GDM1 (cell line): ENCODE results near the gene CACYBP.
A peak's percentile ranks its signal among the peaks of the same experiment; 100 is the strongest.

ENCODE experiments used
- DNase-seq: peaks from one replicate; lab custom pipeline; 2025; lab: John Stamatoyannopoulos, UW

CACYBP gene

DNA sequence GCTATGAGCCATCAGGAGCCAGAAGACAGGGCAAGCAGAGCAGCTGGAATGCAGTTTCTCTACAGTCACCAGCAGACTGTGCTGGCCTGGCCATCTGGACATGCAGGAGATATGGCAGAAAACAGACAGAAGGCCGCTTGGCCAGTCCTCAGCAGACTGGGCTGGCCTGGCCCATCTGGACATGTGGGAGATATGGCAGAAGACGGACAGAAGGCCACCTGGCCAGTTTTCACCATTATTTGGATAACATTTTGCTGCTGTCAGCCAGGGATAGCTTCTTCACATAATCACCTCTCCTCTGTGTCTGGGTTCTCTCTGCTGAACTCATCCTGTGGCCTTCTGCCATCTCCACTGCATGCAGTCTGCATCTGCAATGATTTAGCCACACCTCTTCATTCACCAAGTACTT lies 25.0 kb upstream of the CACYBP start:
- DNase-seq, result no peak

DNA sequence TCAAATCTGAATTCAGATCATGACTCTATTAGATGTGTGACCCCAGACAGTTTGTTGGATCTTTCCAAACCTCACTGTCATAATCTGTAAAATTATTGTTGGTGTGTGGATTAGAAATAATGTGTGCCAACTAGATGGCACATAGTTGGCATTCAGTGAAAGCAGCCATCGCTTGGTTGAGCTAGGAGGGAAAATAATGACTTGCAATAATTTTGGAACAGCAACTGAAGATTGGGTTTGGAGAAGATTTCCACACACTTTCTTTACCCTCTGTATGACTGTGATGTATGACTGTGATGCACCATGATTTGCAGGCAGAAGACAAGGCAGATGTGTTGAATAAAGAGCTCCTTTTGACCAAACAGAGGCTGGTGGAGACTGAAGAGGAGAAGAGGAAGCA lies 24.0 kb upstream of the CACYBP start:
- no peak for DNase-seq

DNA sequence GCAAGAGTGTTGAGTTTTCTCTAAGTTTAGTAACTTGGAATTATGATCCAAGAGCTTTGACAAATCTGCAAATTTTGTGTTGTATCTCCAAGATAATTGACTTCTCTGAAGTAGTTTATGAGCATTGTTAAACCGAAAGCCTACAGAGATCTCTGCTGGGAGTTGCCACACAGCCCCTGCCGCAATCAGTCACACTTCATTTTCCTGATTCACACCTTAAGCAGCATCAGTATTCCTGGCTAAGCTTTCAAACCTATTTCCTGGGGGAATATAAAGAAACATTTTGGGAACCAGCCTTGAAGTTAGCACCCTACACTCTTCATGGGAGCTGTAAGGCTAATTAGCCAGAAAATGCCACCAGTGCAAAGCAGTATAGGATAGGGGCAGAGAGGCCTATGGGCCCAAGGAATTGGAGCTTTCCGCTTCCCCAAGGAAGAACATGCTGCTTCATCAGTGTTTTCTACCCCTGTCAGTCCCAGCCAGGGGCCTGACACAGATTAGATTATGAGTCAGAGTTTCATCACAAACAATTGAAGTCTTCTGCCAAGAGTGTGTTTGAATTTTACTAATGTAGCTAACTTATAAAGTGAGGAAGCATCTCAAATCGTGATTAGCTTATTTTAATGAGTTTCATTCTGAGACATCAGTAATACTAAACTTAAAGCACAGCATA lies 23.2 kb upstream of the CACYBP start:
- no peak for DNase-seq

DNA sequence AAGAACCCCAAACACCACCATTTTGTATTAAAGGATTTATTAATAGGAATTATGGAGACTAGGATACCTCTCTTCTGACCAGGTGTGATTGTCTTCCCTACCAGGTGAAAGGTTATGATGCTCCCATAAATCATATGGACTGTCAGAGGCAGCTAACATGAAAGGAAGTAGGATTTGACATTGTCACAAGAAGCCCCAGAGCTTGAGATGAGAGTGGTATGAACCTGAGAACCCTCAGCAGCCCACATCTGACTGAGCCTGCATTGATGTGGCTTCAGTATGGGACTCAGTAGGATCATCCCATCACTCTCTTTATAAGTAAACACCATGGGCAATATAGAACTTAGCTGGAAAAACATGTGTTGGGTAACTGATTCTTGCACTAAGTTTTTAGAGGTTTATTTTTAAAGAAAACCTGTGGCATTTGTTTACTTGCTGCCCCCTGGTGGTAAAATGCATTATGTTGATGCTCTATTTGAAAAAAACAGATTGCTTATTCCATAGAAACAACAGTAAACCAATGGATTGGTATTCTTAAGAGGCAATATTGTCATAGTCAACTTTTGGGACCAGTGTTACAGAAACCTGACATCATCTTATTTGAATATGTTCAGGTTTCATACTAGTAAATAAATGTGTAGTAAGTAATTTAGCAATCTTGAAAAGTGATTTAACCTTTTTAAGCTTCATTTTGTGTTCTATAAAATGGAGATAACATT lies 16.6 kb upstream of the CACYBP start:
- DNase-seq, result no peak

DNA sequence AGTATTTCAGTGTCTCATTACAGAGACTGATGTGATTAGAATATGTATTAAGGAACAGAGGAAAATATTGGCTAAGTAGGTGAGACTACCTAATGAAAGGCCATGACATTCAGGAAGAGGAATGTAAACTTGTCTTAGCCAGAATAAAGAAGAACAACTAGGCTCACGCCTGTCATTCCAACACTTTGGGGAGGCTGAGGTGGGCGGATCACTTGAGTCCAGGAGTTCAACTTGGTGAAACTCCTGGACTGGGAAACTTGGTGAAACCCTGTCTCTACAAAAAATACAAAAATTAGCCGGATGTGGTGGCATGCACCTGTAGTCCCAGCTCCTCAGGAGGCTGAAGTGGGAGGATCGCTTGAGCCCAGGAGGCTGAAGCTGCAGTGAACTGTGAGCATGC lies 14.8 kb upstream of the CACYBP start:
- no peak for DNase-seq

DNA sequence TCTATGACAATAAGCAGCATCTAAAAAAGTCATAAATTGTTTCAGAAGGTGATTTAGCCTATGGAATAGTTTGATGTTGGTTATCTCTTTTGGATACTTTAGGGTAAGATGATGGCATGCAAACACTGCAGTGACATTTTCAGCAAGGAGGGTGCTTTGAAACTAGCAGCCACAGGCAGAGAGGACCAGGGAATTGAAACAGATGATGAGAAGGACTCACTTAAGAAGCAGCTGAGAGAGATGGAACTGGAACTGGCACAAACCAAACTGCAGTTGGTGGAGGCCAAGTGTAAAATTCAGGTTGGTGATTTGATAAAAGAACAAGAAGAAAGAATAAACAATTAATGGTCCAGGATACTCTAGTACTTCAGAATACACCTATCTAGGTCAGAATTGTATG lies 11.2 kb upstream of the CACYBP start:
- DNase-seq, result no peak

DNA sequence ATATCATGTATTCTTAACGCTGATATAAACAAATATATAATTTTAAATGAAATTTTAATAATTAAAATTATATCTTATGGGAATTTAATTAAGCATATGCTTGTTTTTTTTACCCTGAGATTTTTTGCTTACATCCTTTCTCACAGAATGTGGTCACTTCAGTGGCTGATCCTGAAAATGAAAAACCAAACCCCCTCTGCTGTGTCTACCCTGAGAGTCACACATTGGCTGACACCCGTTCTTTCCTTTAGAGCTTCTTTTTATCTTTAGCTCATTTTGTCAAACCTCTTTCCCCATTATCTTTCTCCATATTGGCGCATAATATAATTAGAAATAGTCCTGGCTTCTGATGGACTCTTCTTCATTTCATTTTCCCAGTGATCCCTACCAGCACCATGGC lies 10.8 kb upstream of the CACYBP start:
- DNase-seq, result no peak

DNA sequence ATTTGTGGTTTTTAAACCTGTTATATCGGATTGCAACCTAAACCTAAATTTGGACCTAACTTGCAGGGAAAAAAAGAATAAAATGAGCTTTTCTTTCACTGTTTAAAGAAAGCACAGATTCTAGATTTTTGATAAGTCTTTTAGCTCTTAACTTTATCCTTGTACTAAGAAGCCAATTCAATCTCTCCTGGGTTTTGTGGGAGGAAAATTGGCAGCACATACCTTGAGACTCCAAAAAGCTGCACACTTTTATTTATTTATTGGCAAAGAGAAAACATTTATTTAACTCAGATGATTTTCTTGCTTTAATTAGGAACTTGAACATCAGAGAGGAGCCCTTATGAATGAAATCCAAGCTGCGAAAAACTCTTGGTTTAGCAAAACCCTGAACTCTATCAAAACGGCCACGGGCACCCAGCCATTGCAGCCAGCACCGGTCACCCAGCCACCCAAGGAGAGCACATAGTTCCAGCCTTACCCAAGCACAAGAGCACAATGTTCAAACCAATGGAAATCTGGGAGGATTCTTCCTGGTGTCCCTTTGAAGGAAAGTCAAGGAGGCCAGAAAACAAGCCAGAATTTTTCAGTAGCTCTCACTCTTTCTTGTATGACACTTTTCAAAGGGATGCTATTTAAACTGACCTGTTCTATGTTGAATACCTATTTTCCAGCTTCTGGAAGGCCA lies 10.1 kb upstream of the CACYBP start:
- no peak for DNase-seq

DNA sequence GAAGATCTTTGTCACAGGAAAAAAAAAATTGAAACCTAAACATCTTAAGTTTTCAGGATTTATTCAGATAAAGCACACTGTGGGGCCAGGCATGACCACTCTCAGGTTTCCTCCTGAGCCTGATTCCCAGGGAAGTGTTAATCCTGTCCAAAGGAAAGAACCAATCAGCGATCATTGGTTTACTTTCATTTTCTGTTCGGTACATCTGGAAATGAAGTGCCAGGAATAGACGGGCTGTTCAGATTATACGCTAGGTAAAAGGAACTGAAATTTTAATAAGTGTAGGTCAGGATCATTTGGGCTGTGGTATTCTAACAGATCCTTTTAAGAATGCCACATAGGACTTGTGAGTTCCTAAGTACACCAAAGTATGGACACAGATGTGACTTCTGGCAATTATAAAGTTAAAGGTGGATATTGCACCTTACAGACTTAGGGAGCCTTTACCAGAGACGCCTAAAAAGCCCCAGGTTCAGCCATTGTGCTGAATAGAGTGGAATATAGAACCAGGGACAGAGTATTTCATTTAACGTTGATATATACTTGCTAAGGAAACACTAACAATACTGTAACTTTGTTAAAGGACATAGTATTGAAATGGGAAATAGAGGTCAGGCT lies 9.3 kb upstream of the CACYBP start:
- DNase-seq, result peak; percentile 17

DNA sequence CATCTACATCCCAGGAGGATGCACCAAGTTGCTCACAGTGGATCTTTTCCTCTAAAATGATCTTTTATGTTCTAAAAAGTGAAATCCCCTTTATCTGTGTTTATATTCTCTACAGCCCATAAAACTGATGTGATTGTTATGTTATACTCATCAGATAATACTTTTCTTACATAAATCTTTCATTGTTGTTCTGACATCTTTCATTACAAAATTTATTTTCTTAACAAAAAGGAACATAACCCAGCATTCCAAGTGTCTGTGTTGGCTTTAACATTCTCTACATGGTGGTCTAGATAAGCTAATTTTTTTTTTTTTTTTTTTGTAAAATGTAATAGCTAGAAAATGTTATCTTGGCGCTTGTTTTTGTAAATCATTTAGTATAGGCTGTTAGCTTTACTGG lies 8.3 kb upstream of the CACYBP start:
- no peak for DNase-seq

DNA sequence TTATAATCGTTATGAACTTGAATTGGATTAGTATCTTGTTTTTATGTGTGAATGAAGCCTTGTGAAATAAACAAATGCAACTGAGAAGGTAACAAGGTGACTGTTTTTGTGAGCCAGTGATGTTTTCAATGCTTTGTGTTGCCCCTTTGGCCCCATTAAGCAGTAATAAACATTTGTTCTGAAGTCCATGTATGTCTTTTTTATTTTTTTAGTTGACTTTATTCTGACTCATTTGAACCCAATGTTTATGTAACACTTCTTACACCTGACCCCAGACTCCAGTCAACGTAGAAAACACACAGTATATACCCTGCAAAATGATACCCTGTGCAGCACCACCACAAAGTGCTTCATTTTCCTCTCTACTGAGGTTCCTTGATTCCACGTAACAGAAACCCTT lies 4.6 kb upstream of the CACYBP start:
- DNase-seq, result no peak

DNA sequence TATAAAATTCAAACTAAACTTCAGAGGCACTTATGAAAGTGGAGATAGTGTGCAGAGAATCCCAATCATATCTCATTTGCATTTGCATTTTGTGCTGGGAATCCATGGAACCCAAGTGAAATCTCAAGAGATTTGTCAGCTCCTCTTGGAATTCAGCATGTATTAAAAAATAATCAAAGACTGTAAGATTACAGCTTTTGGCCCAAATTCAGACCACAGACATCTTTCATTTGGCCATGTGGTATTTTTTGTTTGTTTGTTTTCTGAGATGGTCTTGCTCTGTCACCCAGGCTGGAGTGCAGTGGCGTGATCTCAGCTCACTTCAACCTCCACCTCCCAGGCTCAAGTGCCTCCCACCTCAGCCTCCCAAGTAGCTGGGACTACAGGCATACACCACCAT lies 3.8 kb upstream of the CACYBP start:
- DNase-seq, result no peak

DNA sequence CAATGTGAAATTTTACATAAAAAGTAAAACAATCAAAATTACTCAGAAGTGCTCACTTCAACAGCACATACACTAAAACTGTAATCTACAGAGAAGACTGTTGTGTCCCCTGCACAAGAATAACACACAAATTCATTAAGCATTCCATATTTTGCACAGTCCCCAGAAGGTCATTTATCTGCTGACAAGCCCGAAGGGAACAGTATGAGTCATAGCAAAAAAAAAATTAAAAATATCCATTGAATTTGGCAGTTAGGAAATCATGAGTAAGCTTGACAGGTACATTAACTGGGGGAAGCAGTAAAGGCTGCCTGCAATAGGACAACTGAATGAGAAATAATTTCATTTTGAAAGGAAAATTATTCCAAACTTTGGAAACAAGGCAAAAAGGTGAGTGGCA lies 3.3 kb upstream of the CACYBP start:
- no peak for DNase-seq

DNA sequence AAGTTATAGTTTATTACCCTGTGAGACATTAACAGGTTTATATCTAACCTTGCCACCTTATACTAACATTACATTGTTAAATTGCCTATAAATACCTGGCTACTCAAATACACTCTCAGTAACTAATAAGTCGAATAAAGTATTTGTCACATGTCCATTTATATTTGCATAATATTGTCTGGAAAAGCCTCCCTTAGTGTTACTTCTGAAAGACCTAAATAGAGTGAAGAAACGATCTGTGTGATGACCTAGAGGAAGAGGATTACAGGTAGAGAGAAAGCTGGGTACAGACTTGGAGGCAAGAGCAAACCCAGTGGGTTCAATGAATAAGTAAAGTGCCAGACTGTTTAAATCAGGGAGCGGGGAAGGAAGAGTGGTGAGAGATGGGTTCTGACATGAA lies 2.7 kb upstream of the CACYBP start:
- no peak for DNase-seq

DNA sequence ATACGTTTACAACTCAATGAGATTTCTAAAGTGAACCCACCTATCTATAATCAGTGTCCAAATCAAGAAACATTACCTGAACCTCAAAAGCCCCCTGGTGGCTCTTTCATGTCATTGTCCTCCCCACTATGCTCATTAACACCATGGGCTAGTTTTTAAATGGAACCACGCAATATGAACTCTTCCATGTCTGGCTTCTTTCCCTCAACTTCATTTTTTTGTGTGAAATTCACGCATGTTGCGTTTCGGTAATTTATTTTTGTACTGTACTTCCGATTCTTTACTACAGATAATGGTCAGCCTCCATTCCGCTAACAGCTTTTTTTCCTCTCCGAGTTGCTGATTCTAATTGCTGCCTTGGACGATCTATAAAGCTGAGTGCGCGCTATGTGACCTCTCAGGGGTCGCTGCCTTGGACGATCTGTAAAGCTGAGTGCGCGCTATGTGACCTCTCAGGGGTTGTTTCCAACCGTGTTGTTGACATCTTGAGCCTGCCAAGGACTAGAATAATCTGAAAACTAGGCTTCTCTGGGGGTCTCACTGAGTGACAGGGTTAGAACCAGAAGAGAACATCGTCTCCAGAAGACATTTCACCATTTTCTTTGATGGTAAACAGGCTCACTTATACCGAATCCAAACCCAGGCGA lies 1.1 kb upstream of the CACYBP start:
- DNase-seq, result peak; percentile 15

DNA sequence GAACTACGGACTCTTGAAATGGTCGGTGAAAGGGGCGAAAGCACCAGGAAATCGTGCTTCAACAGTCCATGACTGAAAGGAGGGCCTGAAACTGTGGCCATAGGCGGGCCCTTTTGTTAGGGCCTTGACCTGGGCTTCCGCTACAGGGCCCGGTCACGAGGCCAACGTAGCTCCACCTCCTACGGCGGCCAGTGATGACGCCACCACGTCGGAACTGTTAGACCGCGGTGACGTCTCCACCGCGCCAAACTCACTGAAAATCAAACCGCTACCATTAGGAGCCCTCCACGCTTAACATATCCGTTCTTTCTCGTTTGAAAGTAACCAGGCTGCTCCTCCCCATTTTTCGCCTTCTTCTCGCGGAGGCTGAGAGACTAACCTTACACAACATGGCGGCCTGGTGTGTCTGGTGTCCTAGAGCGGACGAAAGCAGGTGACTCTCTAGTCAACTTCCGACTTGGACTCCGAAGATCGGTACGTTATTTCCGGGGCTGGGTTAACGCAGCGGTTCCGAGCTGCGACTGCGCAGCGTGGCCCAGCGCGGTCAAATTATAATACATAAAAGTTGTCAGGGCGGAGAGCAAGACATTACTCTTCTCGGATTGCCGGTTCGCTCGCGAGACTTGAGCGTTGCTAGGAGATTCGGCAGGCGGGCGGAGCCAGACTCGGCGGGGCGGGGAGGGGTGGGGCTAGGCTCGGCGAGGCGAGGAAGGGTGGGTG lies 371 bp upstream of the CACYBP start:
- peak; percentile 98 for DNase-seq

DNA sequence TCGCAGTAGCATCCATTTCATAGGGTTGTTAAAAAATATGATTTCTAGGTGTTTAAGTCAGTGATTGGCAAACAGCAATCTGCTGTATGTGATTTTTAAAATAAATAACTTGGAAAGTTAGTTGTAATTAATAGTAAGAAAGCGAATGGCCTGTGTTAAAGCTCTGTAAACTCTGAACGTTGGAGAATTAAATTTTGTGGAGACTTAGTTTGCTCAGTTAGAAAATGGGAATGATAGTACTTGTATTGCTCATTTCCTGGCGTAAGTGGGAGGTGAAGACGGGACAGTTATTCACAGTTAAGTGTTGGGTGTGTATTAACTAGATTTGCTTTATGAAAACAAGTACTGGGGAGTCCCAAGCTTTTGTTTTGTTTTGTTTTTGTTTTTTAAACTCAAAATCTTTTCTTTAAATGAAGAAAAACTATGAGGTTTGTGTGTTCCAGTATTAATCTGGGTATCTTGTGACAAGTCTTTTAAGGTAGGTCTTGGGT lies 995 bp downstream of the CACYBP start:
- DNase-seq, result no peak

DNA sequence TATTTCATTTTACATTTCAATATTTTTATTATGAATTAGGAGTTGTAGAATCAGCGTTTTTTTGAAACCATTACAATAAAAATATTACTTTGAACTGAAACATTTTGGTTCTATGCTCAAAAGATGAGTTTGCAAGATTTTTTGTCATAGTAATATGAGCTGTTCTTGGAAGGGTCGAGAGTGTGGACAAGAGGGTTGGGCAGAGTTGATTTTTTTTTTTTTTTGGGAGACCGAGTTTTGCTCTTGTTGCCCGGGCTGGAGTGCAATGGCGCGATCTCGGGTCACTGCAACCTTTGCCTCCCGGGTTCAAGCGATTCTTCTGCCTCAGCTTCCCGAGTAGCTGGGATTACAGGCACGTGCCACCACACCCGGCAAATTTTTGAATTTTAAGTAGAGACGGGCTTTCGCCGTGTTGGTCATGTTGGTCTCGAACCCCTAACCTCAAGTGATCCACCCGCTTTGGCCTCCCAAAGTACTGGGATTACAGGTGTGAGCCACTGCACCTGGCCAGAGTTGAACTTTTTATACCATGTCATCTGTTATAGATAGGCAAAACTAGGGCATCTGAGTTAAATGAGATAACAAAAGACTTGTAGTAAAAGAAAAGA lies 3.3 kb downstream of the CACYBP start:
- DNase-seq, result no peak

DNA sequence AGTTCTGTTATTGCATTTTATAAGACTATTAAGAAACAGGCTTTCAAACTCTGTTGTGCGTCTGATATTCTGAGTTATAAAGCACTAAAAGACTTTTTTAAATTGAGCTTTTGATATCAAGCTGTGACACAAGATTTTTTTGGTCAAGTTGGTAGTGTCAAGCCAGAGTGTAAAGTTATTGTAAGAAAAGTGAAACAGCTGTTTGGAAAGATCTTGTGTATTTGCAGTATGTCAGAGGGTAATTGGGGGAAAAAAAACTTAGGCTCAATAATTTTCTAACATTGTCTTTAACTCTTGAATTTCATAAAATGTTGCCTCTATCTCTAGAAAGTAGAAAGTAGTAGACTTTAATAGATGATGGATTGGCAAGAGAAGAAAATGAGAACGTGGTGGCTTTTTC lies 3.8 kb downstream of the CACYBP start:
- no peak for DNase-seq

DNA sequence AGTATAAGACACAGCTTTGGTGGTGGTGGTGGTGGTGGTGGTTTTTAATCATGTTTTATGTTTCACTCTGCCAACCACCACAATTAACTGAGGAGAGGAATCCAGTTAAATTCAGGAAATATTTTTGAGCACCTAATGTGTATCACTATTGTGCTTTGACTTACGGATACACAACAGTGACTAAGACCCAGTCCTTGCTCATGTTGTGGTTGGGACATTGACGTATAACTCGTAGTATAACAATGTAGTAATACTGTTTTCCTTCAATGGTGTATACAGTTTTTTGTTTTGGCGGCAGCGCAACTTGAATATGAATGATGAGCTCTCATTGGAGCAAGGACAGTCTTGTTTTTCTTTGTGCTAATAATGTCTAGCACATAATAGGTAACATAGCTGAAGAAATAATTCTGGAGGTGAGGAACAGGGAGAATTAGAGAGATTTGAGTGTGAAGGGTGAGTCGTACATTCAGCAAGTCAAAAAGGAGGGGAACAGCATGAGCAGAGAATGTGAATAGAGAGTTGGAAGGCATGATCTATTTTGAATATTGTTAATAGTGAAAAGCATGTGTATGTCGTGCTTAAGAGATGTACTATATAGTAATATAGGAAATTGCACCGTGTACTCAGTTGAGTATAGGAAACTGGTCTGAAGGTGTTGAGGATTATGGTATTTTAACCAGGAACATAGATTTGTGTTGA lies 5.5 kb downstream of the CACYBP start:
- DNase-seq, result no peak

DNA sequence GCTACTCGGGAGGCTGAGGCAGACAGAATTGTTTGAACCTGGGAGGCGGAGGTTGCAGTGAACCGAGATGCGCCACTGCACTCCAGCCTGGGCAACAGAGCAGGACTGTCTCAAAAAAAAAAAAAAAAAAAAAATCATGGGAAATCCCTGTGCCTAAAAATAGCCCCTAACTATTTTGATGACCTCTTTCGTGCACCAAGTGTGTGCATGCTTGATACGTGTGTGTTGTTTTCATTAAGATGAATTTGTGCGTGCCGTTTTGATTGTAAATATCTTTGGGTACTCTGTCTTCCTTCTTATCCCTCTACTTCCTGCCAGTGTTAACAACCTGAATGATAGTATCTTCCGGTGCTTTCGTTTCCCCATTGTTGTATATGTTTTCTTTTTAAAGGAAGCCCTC lies 9.8 kb downstream of the CACYBP start:
- DNase-seq, result no peak
